HL-60/S4 treated with phorbol 12-myristate 13-acetate at 8.2 ng/mL for 4 days and 3 days (cell line): ENCODE results near the gene DLL4.

ENCODE experiments used
- in situ Hi-C: fragments of 300-500 bp; cut with MboI; formaldehyde crosslinking; loops from 2 replicates; pipeline ENCODE4 v1.15.0; 2022; ENCODE audit warnings: low sequenced_read_pairs

DLL4 gene

DNA sequence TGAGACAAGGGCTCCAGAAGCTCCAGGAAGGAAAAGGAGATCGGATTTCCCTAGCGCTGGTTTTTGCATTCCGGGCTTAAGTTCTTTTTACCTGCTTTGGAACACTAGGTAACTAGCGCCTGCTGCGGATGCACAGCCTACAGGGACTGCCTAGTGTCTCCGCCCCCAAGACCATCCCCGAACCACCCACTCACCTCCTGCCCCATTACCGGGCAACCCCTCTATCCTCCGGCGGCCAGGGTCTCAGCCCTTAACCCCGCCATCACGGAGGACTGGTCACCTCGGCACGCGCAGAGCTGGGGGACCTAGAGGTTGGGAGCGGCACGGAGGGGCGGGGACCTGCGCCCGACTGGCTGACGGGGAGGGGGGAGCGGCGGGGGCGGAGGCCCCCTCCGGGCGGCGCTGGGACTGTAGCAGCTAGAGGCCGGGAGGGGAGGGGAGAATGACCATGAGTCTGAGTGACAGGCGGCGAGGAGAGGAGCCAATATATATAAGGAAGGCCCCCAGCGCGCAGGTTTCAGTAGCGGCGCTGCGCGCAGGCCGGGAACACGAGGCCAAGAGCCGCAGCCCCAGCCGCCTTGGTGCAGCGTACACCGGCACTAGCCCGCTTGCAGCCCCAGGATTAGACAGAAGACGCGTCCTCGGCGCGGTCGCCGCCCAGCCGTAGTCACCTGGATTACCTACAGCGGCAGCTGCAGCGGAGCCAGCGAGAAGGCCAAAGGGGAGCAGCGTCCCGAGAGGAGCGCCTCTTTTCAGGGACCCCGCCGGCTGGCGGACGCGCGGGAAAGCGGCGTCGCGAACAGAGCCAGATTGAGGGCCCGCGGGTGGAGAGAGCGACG is at the start of gene DLL4:
Gene DLL4, plus strand, starts transcription at position 520 of the 839 bp plus-strand sequence. CDS start 329 bp downstream, outside the sequence.
- in situ Hi-C loops: no loop called here

DNA sequence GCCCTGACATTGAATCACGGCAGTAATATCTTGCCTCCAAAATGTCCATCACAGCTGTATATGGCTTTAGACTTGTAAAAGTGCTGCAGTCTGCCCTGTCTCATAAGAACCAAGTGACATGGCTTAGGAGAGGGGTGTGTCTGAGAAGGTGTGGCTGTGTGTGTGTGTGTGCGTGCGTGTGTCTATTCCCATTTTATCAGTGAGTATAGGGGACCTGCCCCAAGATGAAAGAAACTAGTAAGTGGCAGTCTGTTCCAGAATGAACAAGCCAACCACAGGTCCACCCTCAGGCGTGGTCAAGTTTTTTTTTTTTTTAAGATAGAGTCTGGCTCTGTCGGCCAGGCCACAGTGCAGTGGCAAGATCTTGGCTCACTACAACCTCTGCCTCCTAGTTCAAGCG is 49.5 kb upstream of the DLL4 start:
- in situ Hi-C loops: no loop called here

DNA sequence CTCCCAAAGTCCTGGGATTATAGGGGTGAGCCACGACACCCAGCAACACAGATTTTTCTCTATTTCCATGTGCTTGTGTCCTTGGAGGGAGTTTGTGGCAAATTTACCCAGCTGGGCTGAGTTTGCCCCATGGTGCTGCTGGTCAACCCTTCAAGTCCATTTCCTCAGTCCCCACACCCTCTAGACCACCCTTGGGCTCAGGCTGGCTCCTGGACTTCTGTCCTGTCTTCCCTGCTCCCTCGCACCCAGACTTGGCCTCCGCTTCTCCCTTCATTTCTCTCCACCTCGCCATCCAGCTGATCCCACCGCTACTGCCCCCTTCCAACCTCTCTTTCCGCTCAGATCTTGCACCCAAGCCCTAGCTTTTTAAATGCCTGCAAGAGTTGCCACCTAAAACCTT is 47.8 kb upstream of the DLL4 start:
- in situ Hi-C loops: no loop called here

DNA sequence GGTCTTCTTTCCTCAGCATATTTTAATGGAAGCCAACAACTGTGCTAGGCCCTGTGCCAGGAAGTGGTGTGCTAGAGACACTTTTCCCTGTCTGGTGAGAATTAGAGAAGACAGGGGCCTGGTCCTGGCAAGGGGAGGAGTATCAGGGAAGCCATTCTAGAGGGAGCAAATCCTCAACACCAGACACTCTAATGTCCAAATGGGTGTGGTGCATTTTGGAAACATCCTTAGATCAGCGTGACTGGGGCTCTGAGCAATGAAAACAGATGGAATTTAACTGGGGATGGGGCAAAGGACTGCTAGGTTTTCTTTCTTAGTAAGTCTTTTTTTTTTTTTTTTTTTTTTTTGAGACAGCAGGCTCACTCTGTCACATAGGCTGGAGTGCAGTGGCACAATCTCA is 42.6 kb upstream of the DLL4 start:
- in situ Hi-C loops: no loop called here

DNA sequence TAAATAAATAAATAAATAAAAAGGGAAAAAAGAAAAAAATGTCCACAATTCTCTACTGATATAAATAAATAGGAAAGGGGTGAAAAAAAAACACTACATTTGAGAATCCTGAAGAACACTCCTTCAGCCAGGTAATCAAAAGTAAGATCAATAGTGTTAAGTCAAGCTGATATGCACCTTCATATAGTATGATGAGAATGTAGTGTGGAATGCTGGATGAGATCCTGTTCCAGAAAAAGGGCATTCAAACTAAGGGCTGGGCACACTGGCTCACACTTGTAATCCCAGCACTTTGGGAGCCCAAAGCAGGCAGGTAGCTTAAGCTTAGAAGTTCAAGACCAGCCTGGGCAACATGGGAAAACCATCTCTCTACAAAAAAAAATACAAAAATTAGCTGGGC is 40.0 kb upstream of the DLL4 start:
- in situ Hi-C loops: no loop called here

DNA sequence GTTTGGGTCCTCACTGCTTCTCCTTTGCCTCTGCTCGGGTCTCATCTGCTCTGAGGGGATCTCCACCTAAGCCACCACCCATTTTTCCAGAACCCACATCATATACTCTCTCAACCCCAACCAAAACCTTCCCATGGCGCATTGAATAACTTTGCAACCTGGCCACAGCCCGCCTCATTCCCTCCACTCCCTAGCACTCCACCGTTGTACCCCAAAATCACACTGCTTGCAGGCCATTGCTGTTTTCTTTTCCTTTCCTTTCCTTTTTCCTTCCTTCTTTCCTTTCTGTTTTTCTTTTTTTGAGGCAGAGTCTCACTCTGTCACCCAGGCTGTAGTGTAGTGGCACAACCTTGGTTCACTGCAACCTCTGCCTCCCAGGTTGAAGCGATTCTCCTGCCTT is 38.0 kb upstream of the DLL4 start:
- in situ Hi-C loops: no loop called here

DNA sequence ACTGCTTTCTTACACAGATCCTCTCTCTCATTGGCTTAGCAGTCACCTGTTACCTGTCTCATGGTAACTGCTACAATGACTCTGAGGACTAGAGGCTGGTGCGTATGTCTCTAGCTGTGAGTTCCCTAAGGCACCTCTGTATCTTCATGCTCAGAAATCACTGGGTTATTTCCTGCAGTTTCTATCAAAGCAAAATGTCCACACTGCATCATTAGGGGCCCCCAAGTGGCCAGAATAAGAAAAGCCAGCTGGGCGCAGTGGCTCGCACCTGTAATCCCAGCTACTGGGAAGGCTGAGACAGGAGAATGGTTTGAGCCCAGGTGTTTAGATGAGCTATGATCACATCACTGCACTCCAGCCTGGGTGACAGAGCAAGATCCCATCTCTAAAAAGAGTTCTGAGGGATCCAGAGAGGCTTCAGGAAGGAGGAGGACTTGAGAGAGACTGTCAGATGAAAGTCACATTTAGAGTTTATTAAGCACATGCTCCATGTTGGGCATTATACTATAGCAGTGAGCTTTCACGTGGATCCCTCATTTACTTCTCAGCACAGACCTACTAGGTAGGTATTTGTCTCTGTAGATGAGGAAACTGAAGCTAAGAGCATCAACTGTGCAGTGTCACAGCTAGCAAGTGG is 37.2 kb upstream of the DLL4 start:
- in situ Hi-C loops: no loop called here

DNA sequence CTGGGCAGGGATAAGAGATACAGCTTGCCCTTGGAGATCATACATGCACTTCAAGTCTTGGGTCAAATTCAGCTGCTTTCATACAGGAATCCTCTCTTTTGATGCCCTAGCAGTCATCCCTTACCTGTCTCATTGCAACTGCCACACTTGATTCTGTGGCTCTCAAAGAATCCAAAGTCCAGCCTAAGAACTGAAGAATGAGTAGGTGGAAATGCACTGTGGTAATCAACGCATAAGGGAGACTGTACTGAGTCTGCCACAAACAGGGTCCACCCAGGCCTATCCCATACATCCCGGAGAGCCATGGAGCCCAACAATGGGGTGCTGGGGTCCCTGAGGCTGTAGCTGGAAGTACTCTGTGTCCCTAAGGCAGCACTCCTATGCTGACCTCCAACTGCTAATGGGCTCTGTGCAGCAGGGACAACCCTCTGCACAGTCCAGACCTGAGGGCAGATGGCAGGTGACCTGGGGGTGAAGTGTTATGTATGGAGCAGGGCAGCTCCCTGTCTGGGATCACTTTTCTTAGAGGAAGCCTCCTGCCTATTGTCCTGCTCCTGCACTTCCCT is 36.6 kb upstream of the DLL4 start:
- in situ Hi-C loops: no loop called here

DNA sequence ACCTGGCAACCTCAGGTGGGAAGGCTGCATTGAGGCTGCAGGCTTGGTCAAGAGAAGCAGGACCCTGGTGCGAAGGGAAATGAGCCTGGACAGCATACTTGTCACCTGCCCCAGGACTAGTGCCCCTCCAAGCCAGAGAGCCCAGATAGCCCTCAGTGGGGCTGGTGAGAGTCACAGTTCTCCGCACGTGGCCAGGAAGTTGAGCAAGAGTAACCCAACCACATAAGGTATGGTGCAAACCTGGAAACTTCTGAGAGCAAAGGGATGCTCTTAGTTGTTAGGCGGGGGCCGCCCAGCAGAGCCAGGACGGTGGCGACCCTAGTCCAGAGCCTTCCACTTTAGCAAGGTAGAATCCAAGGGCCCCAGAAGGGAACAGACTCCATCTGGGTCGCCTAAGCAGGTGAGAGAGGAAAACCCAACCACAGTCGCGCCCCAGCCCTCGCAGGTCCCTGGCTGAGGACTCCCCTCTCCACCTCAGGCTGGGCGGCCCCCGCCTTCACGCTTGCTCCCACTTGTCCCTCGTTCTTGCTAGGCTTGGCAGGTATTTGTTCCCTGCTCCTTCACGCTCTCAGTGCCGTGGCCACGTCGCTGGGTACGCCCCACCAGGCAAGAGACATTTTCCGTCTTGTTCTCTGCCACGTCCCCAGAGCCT is 36.0 kb upstream of the DLL4 start:
- in situ Hi-C loops: no loop called here

DNA sequence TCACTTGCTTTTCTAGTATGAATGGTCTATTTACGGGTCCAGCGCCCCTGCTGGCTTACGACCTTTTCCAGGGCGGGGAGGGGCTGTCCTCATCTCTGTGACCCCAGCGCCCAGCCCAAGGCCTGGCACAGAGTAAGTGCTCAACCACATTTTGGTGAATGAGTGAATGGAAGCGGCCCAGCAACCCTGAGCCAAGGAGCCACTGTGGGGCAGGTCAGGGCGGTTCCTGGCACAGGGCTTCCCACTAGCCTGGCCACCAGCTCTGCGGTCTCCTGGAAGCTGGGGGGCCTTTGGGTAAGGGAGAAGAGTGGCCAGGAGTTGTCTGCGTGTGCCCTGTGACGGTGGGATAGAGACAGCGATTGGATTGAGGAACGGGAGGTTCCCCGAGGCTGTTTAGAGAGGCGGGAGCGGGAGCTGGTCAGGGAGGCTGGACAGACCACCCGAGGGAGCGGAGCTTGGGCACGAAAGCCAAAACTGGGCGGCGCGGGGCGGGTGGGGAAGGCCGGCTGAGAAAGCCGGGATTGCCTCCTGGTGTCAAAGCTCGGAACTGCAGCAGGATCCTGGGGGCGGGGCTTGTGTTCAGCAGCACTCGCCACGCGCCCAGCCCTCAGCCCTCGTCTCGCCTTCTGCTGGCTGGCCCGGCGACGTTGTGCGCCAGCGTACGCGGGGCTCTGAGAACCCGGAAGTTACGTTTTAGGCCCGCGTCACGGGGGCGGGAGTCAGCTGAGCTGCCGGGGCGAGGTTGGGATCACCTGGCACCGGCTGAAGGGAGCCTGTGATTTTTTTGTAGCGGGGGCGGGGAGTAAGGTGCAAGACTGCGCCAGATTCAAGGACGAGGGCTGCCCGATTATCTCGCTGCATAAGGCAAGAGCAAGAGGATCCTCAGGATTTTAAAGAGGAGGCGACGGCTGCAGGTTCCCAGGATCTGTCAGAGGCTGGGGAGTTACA is 35.1 kb upstream of the DLL4 start, which contains the start of gene VPS18:
Gene VPS18, plus strand, starts transcription at position 718 of the 948 bp plus-strand sequence. CDS start 319 bp downstream, outside the sequence.
- in situ Hi-C loops: no loop called here

DNA sequence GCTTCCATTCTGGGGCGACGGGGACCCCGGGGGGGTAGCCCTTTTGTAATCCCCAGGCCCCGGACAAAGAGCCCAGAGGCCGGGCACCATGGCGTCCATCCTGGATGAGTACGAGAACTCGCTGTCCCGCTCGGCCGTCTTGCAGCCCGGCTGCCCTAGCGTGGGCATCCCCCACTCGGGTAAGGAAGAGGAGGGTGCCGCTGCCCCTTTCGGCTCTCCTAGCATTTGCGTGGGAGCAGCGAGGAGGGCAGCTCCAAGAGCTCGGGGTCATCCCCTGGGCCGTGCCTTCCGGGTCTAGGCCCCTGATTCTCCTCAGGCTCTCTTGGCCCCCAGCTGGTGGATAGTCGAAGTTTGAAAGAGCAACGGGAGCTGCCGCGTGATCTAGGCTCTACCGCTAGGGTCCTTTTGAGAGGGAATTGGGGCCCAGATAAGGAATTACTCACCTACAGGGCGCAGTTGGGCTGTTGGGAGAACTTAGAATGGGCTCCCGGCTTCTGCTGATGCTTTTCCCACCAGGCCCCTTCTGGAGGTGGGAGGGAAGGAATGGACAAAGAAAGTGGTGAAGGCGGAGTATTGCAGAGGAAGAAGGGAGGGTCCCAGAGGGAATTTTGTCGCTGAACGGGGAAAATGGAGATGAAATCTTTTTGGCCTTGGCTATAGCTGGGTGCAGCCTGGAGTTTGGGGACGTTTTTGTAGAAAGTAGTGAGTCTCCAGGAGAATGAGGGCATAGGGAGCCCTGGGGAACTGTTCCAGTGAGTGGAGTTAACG is 34.3 kb upstream of the DLL4 start:
- in situ Hi-C loops: no loop called here

DNA sequence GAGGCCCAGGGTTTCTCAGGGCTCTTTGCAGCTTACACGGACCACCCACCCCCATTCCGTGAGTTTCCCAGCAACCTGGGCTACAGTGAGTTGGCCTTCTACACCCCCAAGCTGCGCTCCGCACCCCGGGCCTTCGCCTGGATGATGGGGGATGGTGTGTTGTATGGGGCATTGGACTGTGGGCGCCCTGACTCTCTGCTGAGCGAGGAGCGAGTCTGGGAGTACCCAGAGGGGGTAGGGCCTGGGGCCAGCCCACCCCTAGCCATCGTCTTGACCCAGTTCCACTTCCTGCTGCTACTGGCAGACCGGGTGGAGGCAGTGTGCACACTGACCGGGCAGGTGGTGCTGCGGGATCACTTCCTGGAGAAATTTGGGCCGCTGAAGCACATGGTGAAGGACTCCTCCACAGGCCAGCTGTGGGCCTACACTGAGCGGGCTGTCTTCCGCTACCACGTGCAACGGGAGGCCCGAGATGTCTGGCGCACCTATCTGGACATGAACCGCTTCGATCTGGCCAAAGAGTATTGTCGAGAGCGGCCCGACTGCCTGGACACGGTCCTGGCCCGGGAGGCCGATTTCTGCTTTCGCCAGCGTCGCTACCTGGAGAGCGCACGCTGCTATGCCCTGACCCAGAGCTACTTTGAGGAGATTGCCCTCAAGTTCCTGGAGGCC is 29.5 kb upstream of the DLL4 start:
- in situ Hi-C loops: no loop called here

DNA sequence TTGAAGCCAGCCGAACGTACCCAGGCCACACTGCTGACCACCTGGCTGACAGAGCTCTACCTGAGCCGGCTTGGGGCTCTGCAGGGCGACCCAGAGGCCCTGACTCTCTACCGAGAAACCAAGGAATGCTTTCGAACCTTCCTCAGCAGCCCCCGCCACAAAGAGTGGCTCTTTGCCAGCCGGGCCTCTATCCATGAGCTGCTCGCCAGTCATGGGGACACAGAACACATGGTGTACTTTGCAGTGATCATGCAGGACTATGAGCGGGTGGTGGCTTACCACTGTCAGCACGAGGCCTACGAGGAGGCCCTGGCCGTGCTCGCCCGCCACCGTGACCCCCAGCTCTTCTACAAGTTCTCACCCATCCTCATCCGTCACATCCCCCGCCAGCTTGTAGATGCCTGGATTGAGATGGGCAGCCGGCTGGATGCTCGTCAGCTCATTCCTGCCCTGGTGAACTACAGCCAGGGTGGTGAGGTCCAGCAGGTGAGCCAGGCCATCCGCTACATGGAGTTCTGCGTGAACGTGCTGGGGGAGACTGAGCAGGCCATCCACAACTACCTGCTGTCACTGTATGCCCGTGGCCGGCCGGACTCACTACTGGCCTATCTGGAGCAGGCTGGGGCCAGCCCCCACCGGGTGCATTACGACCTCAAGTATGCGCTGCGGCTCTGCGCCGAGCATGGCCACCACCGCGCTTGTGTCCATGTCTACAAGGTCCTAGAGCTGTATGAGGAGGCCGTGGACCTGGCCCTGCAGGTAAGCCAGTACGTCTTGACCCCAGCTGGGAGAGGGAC is 28.7 kb upstream of the DLL4 start:
- in situ Hi-C loops: no loop called here

DNA sequence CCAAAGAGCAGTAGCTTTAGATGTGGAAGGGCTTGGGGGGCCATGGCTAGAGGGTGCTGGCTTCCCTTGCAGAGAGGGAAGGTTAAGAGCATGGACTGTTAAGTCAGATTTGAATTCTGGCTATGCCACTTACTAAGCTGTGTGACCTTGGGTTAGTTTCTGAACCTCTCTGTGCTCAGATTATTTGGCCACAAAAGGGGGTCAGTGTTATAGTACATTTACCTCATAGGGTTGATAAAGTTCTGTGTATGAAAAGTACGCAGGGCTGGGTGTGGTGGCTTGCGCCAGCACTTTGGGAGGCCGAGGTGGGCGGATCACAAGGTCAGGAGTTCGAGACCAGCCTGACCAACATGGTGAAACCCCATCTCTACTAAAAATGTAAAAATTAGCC is 28.1 kb upstream of the DLL4 start:
- in situ Hi-C loops: no loop called here

DNA sequence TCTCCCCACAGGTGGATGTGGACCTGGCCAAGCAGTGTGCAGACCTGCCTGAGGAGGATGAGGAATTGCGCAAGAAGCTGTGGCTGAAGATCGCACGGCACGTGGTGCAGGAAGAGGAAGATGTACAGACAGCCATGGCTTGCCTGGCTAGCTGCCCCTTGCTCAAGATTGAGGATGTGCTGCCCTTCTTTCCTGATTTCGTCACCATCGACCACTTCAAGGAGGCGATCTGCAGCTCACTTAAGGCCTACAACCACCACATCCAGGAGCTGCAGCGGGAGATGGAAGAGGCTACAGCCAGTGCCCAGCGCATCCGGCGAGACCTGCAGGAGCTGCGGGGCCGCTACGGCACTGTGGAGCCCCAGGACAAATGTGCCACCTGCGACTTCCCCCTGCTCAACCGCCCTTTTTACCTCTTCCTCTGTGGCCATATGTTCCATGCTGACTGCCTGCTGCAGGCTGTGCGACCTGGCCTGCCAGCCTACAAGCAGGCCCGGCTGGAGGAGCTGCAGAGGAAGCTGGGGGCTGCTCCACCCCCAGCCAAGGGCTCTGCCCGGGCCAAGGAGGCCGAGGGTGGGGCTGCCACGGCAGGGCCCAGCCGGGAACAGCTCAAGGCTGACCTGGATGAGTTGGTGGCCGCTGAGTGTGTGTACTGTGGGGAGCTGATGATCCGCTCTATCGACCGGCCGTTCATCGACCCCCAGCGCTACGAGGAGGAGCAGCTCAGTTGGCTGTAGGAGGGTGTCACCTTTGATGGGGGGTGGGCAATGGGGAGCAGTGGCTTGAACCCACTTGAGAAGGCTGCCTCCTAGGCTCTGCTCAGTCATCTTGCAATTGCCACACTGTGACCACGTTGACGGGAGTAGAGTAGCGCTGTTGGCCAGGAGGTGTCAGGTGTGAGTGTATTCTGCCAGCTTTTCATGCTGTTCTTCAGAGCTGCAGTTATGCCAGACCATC is 26.3 kb upstream of the DLL4 start:
- in situ Hi-C loops: no loop called here

DNA sequence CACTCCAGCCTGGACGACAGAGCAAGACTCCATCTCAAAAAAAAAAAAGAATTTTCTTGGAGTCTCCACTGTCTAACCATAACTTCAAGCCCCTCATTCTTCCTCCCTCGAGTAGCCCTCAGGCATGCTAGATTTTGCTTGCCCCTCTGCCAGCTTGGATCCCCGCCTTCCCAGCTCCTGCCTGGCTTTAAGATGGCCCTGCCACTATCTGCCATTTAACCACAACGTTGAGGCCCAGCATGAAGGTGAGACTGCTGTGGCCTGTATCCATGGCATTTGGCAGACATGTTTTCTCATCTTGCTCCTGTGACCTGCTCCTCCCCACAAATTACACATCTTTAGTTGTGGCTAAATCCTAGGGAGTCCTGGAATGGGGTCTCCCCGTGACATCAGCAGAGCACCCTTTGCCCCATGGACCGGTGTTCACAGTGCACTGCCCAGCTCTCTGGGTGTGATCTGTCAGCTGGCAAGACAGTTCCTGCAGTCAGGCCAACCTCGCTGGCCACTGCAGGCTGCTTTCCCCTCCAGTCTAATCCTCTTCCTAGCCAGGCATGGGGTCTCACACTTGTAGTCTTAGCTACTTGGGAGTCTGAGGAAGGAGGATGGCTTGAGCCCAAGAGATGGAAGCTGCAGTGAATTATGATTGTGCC is 24.5 kb upstream of the DLL4 start:
- in situ Hi-C loops: no loop called here
